Esophagus (tissue), 2 donors: ENCODE measurements around the gene POLR3A. TPM values are rescaled to one million over a fixed set of nuclear protein-coding genes. Genes with fewer than 3 reads are reported as not detected.

Experiments used
- H3K27ac ChIP-seq, 2 donors: one replicate each; pipeline ENCODE4 v1.5.1; 2013; ENCODE audit warnings: low read depth in 2 of 2, mild to moderate bottlenecking in 2 of 2, inconsistent platforms in 1 of 2, low read length in 1 of 2, moderate library complexity in 1 of 2
- H3K27me3 ChIP-seq, 2 donors: one replicate each; pipeline ENCODE4 v1.6.1; 2013; ENCODE audit warnings: low read length in 2 of 2, control low read depth in 1 of 2, mild to moderate bottlenecking in 1 of 2; ENCODE audit not compliant: insufficient read depth in 2 of 2, control insufficient read depth in 1 of 2
- H3K36me3 ChIP-seq, 2 donors: one replicate each; pipeline ENCODE4 v1.6.1; 2013; ENCODE audit warnings: low read length in 1 of 2; ENCODE audit not compliant: control insufficient read depth in 2 of 2, insufficient read depth in 2 of 2
- H3K4me1 ChIP-seq, 2 donors: one replicate each; pipeline ENCODE4 v1.6.1; 2013; ENCODE audit warnings: low read length in 1 of 2; ENCODE audit not compliant: control insufficient read depth in 2 of 2, insufficient read depth in 2 of 2
- H3K4me3 ChIP-seq, 2 donors: one replicate each; pipeline ENCODE4 v1.5.1; 2013; ENCODE audit warnings: low read length in 2 of 2, mild to moderate bottlenecking in 2 of 2, low read depth in 1 of 2, moderate library complexity in 1 of 2
- H3K9me3 ChIP-seq, 2 donors: one replicate each; pipeline ENCODE4 v1.6.1; 2013; ENCODE audit warnings: mild to moderate bottlenecking in 2 of 2, low read depth in 1 of 2, low read length in 1 of 2, moderate library complexity in 1 of 2; ENCODE audit not compliant: control insufficient read depth in 2 of 2, insufficient read depth in 1 of 2
- WGBS, 2 donors: extraction: QIAGEN DNeasy Blood & Tissue Kit; methylation state at CpG; one replicate each; pipeline ENCODE4 v1.1.7; 2013; 5-methylcytosine and 5-hydroxymethylcytosine counted together
- polyA plus RNA-seq, 2 donors: library from polyadenylated mRNA; stranded (reverse); fragments of 200-250 nt; gene quantifications; one replicate each; pipeline ENCODE4 v1.2.3, GENCODE V29; 2013
- donor health status: healthy with polysubstance abuse.
- donor health status: Bipolar disorder and iron deficiency.

Gene POLR3A
- polyA plus RNA-seq, 2 donors: 3.4 to 3.6 TPM

DNA sequence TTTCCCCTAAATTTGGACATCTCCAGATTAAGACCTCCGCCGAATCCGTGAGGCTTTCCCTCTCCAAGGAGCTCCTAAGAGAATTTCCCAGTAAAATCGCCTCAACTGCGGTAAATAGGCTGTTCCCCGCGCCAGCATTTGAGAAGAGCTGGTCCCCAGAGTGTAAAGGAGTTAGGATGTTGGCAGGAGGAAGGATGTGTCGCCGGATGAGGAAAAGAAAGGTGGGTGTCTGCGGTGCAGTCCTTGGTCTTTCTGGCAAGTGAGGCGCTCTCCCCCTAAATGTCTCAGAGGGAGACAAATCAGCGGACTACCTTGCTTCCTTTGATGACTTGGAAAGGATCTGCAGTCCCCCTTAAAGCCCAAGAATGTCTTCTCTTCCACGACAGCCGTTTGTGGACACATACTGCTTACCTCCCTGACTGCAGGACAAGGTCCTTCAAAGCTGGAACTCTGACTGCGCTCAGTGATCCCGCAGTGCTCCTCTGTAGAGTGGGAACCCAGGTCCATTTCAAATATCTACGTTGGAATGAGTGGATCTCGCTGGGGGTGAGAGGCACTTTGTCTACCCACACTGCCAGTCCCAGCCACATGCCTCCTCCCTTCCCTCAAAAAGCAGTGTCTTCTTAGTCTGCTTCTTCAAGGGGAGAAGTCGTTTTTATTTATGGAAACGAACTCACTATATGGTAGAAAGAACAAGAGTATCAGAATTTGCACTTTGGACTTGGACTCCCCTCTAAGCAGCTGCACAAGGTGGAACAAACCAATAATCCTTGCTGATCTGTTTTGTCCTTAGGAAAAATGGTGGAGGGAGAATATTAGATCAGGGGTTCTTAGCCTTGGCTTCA, 101.7 kb downstream of the POLR3A start:
- Histone ChIP-seq H3K36me3 (peaks cover 0 to 2% of the 10 kb centered on the region in 2 donors), H3K4me3 (peak overlapping the region in 1 of 2 donors; percentile 88), H3K4me1 (peaks cover 9% of the 10 kb centered on the region in 2 donors), H3K9me3 (no peaks in the 10 kb centered on the region), H3K27ac (peak overlapping the region; percentile 79 to 91), H3K27me3 (no peaks in the 10 kb centered on the region)
- 30 to 45% methylated on average over 20 of the region's 20 CpGs for WGBS, 2 donors

DNA sequence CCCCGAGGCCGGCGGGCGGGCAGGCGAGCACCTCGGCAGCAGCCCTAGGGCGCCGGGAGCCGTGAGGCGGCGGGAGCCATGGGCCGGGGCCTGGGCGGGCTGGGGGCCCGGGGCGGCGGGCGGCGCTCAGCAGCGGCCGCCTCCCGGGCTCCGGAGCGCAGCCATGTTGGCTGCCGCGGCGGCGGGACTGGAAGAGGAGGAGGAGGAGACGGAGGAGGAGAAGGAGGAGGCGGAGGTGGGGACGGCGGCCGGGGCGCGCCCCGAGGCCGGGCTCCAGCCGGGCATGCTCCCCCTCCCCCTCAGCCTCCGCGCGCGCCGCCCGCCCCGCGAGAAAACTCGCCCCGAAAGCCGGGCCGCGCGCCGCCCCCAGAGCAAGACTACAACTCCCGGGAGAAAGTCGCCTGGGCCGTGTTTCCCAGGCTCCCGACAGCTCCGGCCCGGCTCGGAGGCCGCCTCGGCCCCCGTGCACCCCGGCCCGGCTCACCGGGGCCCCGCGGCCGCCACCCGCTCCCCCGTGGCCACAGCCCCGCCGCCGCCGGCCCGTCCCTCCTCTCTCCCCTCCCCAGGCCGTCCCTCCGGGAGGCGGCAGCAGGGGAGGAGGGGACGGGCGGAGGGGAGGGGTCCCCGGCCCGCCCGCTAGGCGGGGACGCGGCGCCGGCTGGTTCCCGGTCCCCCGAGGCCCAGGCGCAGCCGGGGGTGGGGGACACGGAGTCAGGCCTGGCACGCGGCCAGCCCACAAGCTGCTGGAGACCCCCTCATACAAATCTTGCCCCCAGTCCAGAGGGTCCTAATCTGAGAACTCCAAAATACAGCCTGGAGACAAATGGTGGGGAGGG, 102.5 kb downstream of the POLR3A start, which contains the start of gene DLG5:
TSS of gene DLG5 (minus strand) at position 190 of the 836 bp plus-strand sequence. CDS start 235 bp downstream, outside the sequence.
- H3K27ac ChIP-seq: peak within 1 kb of the TSS; percentile 79 to 91
- H3K4me3 ChIP-seq: peak within 1 kb of the TSS; percentile 88
- peaks cover 0 to 2% of the 10 kb centered on the region in 2 donors for H3K36me3 ChIP-seq
- H3K9me3 ChIP-seq: no peaks in the 10 kb centered on the region
- no peaks in the 10 kb centered on the region for H3K27me3 ChIP-seq
- WGBS, 2 donors: 0 to 1% methylated on average over 31 to 95 of the region's 95 CpGs
- peaks cover 9 to 11% of the 10 kb centered on the region in 2 donors for H3K4me1 ChIP-seq

GRCh38 chr10:77925795-77926565, 103.3 kb downstream of the POLR3A start:
- Histone ChIP-seq H3K27ac (peak overlapping the region; percentile 79 to 91), H3K27me3 (no peaks in the 10 kb centered on the region), H3K36me3 (peaks cover 0 to 2% of the 10 kb centered on the region in 2 donors), H3K4me3 (peak overlapping the region; percentile 88), H3K4me1 (peaks cover 9 to 11% of the 10 kb centered on the region in 2 donors), H3K9me3 (no peaks in the 10 kb centered on the region)
- WGBS, 2 donors: 1 to 2% methylated on average over 60 to 73 of the region's 73 CpGs

- H3K27me3 ChIP-seq: no peaks in the 10 kb centered on the region
- WGBS, 2 donors: 10 to 12% methylated on average over 7 of the region's 7 CpGs
- H3K27ac ChIP-seq: peak overlapping the region; percentile 79 to 91
- no peaks in the 10 kb centered on the region for H3K9me3 ChIP-seq
- peaks cover 9 to 14% of the 10 kb centered on the region in 2 donors for H3K4me1 ChIP-seq
- H3K36me3 ChIP-seq: peaks cover 0 to 2% of the 10 kb centered on the region in 2 donors
- peak overlapping the region; percentile 88 for H3K4me3 ChIP-seq
Measured at GRCh38 chr10:77925410-77925794, 103.9 kb downstream of the POLR3A start.

DNA sequence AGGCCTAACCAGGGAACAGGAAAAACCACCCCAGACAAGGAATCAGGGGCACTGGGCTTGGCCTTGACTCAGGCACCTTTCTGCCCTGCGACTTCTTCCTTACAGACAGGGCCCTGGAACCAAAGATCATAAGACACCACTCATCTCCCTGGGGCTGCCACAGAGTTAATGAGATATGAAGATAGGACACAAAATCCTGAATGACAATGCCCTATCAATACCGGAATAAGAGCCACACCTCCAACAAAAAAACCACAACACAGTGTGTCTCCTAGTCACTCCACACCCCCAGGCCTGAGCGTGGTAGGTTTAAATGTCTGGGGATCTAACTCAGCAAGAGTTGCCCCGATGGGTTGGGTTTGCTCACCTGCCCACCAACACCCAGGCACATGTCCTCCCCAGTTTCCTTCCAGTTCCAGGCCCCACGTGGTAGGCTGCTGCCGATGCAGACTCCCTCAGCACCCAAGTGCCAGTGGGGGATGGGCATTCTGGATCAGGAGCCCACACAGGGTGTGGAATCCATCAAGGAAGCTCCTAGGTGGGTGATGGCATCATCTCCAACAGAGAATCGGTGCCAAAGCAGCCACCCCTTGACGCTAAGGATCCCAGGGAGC, 106.6 kb downstream of the POLR3A start:
- H3K27me3 ChIP-seq: no peaks in the 10 kb centered on the region
- no peaks in the 10 kb centered on the region for H3K9me3 ChIP-seq
- no peak overlapping the region for H3K4me3 ChIP-seq
- peaks cover 0 to 2% of the 10 kb centered on the region in 2 donors for H3K36me3 ChIP-seq
- 72 to 73% methylated on average over 8 of the region's 8 CpGs for WGBS, 2 donors
- no peak overlapping the region for H3K27ac ChIP-seq
- peaks cover 9 to 15% of the 10 kb centered on the region in 2 donors for H3K4me1 ChIP-seq

DNA sequence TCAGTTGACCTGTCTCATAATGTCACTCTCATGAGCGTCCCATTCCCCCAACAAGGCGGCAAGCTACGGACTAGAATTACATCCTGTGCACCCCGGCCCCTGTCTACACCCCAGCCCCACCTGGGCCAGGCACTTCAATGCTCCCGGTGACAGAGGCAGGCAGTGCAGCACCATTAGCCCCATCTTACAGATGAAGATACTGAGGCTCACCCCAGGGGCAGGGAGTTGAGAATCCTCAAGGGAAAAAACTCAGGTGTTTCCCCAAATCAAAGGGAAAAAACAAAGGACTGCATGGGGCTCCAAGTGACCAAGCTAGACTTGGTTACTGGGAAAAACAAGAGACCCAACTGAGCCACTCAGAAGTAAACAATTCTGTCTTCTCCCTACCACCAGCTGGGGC, 107.3 kb downstream of the POLR3A start:
- Histone ChIP-seq H3K27me3 (no peaks in the 10 kb centered on the region), H3K9me3 (no peaks in the 10 kb centered on the region), H3K4me3 (no peak overlapping the region), H3K27ac (no peak overlapping the region), H3K4me1 (peaks cover 9 to 15% of the 10 kb centered on the region in 2 donors), H3K36me3 (peaks cover 0 to 2% of the 10 kb centered on the region in 2 donors)
- WGBS, 2 donors: 97 to 98% methylated on average over 5 of the region's 5 CpGs

DNA sequence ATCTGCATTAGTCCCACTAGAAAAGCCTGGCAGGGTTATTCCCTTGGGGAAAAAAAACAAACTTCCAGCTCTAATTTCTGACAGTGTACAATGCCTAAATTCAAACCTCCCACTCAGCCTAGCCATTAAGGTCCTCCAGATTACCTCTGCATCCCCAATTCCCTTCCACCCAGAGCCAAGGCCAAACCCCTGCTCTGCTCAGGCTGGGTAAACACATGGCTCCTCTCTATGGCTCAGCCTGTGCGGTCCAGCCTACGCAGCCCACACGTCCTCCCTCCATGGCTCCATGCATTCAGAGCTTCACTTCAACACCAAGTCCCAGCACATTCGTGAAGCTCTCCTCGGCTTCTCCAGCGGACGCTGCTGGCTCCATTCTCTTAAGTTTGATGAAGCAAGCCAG, 107.9 kb downstream of the POLR3A start:
- 86 to 88% methylated on average over 7 of the region's 7 CpGs for WGBS, 2 donors
- peaks cover 9 to 15% of the 10 kb centered on the region in 2 donors for H3K4me1 ChIP-seq
- no peaks in the 10 kb centered on the region for H3K27me3 ChIP-seq
- peaks cover 0 to 2% of the 10 kb centered on the region in 2 donors for H3K36me3 ChIP-seq
- no peak overlapping the region for H3K4me3 ChIP-seq
- H3K27ac ChIP-seq: no peak overlapping the region
- H3K9me3 ChIP-seq: no peaks in the 10 kb centered on the region

- no peak overlapping the region for H3K27ac ChIP-seq
- no peaks in the 10 kb centered on the region for H3K27me3 ChIP-seq
- H3K36me3 ChIP-seq: peaks cover 0 to 2% of the 10 kb centered on the region in 2 donors
- peaks cover 7 to 15% of the 10 kb centered on the region in 2 donors for H3K4me1 ChIP-seq
- H3K9me3 ChIP-seq: no peaks in the 10 kb centered on the region
- WGBS, 2 donors: 63 to 70% methylated on average over 4 of the region's 4 CpGs
- H3K4me3 ChIP-seq: no peak overlapping the region
Measured at GRCh38 chr10:77920495-77920894, 108.8 kb downstream of the POLR3A start.
